ENCODE measurements around the gene FAM241B. TPM values are rescaled to one million over a fixed set of nuclear protein-coding genes. Genes with fewer than 3 reads are reported as not detected.
A peak's percentile ranks its signal among the peaks of the same experiment; 100 is the strongest.

FAM241B gene
- 1.7 and 3.3 TPM in 2 replicates for total RNA-seq (2014; rRNA removed; shearing (Covaris generic))

GRCh38 chr10:69629897-69630650 lies at the start of gene FAM241B:
FAM241B (plus strand) TSS chr10:69630247; CDS start chr10:69631744, 1,497 bp downstream.
- peak; percentile 47 for DNase-seq (ENCODE audit: low spot score)

DNA sequence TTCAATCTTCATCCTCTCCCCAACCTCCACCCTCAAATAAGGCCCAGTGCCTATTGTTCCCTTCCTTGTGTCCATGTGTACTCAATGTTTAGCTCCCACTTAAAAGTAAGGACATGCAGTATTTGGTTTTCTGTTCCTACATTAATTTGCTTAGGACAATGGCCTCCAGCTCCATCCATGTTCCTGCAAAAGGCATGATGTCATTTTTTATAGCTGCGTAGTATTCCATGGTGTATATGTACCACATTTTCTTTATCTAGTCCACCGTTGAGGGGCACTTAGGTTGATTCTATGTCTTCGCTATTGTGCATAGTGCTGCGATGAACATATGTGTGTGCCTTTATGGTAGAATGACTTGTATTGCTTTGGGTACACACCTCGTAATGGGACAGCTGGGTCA lies 49.6 kb upstream of the FAM241B start:
- DNase-seq (ENCODE audit: low spot score), result no peak

- DNase-seq (ENCODE audit: low spot score), result no peak
Observed at GRCh38 chr10:69583106-69583505, 46.9 kb upstream of the FAM241B start.

DNA sequence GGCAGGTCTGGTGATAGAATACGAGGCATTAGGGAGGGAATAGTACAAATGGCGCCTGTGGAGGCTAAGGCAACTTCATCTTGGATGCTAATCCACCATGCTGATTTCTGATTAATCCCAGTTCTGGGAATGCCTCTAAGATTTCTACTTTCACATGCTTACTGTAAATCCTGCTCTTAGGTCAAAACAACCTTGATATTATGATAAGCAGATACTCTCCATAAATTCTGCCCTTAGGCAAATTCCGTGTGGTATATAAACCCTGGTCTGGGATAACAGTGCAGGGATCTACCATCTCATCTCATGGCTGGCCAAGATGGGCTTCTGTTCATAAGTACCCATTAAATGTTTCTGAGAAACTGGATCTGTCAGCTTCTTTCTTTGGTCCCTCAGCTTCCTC lies 45.4 kb upstream of the FAM241B start:
- no peak for DNase-seq (ENCODE audit: low spot score)

DNA sequence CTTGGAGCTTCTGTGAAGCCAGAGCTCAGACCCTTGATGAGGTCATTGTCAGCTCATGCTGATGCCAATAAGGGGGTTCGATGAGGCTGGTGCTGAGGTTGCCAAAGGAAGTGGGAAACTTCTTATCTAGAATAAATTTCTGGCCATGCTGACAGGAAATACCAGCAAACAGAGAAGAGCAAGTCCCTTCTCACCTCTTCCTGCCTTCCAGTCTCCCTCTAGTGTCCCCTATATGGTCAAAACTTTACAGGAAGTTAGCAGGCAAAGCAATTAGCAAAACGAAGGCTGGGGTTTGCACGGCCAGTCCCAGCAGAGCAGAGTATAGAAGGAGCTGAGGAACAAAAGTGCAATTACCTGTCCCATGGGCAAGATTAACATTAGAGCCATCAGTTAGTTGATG lies 41.7 kb upstream of the FAM241B start:
- no peak for DNase-seq (ENCODE audit: low spot score)

DNA sequence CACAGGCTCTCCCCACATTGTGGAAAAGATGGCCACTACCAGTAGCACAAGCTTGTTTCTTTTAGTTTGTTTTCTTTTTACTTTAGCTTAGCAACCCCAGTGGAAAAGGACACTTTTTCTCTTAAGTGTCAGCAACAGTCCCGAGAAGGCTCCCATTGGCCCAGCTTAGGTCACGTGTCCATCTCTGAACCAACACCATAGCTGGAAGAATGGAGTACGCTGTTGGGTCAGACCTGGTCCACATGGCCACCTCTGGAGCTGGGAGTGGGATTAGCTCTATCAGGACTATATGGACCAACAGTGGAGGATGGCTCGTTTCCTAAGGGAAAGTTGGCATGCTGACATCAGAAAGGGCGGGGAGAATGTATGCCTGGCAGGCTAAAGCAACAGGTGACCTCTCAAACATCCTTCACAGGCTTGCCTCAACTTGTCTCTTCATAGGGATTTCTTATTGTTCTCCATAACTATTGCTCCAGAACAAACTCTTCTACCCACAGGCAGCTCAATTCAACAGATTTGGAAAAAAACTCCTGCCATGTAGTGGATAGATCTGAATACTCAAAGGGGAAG lies 29.2 kb upstream of the FAM241B start:
- no peak for DNase-seq (ENCODE audit: low spot score)

- DNase-seq (ENCODE audit: low spot score), result no peak
Observed at GRCh38 chr10:69609077-69609476, 21.0 kb upstream of the FAM241B start.

- no peak for DNase-seq (ENCODE audit: low spot score)
Observed at GRCh38 chr10:69612760-69613159, 17.3 kb upstream of the FAM241B start.

GRCh38 chr10:69614130-69614529 lies 15.9 kb upstream of the FAM241B start:
- DNase-seq (ENCODE audit: low spot score), result no peak

DNA sequence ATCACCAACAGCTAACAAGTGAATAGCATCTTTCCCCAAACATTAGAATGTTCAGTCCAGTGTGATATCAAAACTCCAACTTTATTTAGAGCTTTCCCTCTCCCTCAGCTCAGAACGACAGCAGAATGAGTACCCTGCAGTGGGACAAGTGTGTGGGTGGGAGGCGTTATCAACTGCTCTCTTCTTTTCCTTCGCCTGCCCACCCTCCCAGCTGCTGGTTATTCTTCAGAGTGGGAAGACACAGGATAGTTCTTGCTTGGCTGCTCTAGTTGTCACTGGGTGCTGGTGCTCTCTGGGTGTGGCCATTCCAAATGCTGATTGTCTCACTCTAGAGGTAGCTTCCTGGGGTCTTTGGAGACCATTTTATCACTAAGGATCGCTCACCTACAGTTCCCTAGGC lies 13.7 kb upstream of the FAM241B start:
- no peak for DNase-seq (ENCODE audit: low spot score)

- no peak for DNase-seq (ENCODE audit: low spot score)
Observed at GRCh38 chr10:69618746-69619145, 11.3 kb upstream of the FAM241B start.

- DNase-seq (ENCODE audit: low spot score), result no peak
Observed at GRCh38 chr10:69619626-69620025, 10.4 kb upstream of the FAM241B start.

- no peak for DNase-seq (ENCODE audit: low spot score)
Observed at GRCh38 chr10:69620625-69621024, 9.4 kb upstream of the FAM241B start.

GRCh38 chr10:69624245-69624786 lies 5.7 kb upstream of the FAM241B start:
- no peak for DNase-seq (ENCODE audit: low spot score)

- no peak for DNase-seq (ENCODE audit: low spot score)
Observed at GRCh38 chr10:69626826-69627225, 3.2 kb upstream of the FAM241B start.

DNA sequence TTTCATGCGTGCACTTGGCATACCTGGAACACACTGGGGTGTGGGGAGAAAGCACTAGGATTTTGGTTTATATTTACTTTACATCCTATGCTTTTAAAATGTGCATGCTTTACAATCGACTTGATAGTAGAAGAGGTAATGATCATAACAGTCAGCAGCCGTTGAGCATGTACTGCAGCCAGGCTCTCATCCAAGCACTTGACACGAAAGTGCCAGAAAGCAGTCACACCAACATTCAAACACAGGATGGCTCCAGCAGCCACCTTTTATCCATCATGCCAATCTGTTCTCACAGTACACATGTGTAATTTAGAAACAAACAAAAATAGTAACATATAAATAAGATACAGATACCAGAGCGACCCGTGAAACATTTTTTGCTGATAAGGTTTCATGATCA lies 1.2 kb upstream of the FAM241B start:
- DNase-seq (ENCODE audit: low spot score), result no peak

DNA sequence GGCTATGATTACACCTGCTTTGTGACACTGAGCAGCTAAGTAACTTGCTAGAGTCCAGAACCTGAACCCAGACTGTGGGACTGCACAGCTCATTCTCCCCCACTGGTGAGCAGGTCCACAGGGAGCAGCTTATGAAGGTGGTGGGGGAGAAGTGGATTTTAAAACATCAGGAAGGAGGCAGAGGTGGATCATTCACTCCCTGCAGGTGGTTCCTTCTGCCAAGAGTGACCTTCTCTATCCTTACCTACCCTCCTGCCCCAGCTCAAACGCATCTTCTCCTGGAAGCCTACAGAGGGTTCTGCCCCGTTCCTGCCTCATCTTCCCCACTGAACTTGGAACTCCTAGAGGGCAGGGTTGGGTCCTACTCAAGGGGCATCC lies 539 bp upstream of the FAM241B start:
- no peak for DNase-seq (ENCODE audit: low spot score)

DNA sequence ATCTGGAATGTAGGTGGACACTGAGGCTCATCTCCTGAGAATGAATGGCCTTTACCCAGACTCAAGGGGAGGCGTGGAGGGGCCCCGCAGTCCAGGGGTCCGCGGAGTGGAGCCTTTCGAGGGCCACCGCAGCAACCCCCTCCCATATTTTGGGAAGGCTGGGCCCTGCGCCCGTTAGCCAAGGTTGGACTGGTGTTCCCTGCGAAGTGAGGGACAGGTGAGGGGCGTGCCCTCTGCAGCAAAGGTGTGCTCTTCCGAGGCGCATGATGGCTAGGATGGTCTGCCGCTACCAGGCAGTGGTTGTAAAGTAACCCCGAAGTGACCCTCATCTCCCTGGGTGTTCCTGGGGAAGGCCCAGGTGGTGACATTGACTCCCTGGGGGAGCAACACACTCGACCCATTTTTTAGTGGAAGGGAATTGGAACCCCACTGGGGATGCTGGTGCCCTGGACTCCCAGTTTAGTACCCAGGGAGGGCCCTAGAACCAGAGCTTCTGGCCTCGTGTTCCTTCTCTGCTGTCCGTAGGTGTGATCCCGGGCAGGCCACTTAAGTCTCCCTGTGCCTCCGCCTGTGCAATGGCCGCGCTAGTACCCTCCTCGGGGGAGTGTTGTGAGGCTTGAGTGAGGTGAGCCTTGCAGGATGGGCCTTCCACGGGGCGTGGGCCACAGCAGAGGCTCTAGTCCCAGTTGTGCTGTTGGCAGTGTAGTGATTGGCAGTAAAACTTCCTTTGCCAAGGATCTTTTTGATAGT lies 779 bp downstream of the FAM241B start:
- DNase-seq (ENCODE audit: low spot score), result no peak

GRCh38 chr10:69631566-69631965 lies 1.5 kb downstream of the FAM241B start:
- DNase-seq (ENCODE audit: low spot score), result no peak

DNA sequence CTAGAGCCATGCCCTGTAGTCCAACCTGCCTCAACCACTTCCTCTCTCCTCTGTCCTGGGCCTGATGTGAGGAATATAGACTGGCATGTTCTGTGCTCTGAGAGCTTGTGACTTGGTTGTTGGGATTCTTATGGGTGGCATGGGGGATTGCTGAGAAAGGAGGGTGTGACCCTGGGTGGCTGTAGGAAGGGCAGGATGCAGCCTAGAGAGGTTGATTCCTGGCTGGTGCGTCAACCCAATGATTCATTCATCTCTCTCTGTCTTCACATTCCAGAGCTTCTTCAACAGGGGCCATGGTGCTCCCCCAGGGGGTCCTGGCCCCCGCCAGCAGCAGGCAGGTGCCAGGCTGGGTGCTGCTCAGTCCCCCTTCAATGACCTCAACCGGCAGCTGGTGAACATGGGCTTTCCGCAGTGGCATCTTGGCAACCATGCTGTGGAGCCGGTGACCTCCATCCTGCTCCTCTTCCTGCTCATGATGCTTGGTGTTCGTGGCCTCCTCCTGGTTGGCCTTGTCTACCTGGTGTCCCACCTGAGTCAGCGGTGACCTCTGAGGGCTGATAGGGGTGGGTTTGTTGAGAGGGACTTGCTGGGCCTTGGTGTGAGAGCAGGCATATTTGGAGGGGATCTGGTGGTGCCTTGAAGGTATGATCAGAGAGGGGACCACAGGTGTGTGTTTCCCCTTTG lies 2.6 kb downstream of the FAM241B start:
- DNase-seq (ENCODE audit: low spot score), result no peak

- DNase-seq (ENCODE audit: low spot score), result no peak
Observed at GRCh38 chr10:69633673-69634635, 3.9 kb downstream of the FAM241B start.

Measured in H4 (cell line).